ENCODE measurements around the gene HTT-AS.
A peak's percentile ranks its signal among the peaks of the same experiment; 100 is the strongest.

Gene HTT-AS

DNA sequence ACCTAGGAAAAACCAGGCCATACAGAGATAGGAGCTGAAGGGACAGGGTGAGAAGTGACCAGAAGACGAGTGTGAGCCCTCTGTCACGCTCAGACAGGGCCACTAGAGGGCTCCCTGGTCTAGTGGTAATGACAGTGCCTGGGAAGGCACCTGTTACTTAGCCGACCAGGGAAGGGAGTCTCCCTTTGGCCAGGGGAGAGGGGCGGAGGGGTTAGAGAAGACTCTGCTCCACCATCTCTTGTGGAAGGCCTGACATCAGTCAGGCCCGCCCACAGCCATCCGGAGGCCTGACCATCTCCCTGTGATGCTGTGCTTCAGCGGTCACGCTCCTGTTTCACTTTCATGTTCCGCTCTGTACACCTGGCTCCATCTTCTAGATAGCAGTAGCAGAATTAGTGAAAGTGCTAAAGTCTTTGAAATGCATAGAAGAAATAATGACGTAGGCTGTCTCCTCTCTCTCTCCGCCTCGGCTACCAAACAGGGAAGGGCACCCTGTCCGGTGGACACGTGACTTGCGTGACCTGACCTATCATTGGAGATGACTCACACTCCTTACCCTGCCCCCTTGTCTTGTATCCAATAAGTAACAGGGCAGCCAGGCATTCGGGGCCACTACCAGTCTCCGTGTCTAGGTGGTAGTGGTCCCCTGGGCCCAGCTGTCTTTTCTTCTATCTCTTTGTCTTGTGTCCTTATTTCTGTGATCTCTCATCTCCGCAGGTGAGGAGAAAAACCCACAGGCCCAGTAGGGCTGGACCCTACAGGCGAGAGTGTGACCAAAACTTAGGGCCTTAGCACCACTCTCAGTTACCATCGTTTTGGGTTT is 26.7 kb downstream of the HTT-AS start:
- peak; percentile 75 to 84 for DNase-seq

GRCh38 chr4:3046623-3047022 is 27.7 kb downstream of the HTT-AS start:
- DNase-seq: no peak

DNA sequence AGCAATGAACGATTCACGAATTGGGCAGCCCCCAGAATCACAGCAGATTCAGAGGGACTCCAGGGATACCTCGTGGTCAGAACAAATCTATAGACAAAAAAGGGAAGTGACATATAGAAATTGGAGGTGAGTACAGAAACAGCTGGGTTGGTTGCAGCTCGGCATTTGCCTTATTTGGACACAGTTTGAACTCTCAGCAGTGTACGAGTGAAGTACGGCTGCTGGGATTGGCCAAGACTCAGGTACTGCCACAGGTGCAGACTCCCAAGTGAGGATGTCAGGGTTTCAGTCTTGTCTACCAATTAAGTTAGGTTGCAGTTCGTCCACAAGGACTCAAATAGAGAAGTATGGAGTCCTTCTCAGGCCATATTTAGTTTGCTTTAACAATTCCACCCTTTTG is 28.2 kb downstream of the HTT-AS start:
- no peak for DNase-seq

DNA sequence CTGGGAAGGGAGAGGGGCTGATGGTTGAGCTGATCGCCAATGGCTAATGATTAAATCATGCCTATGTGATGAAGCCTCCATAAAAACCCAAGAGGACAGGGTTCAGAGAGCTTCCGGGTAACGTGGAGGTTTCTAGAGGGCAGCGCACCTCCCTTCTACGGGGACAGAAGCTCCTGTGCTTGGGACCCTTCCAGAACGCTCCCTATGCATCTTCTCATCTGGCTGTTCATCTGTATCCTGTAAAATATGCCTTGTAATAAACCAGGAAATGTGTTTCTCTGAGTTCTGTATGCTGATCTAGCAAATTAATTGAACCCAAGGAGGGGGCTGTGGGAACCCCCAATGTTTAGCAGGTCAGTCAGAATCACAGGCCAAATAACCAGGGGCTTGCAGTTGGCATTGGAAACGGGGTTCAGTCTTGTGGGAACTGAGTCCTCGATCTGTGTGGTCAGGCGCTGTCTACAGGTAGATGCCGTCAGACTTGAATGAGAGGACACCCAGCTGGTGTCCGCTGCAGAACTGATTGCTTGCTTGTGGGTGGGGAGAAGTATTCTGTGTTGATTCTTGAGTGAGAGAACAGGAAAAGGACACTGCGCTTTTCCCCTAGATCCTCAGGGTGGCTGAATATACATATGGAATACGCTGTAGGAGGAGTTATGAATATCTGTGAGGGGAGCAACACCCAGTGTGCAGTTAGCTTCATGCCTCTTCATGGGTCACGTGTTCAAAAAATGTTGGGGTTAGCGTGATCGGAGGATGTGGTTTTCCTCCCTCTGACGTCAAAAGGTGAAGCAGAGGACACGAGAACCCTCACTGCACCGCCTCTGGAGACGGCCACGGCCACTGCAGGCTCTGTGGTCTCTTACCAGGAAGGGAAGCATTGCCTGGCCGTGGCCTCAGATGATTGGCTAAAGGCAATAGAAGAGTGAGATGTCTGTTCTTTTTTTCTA is 29.2 kb downstream of the HTT-AS start:
- no peak for DNase-seq

GRCh38 chr4:3043282-3044020 is 30.9 kb downstream of the HTT-AS start:
- no peak for DNase-seq

GRCh38 chr4:3042226-3042625 is 32.1 kb downstream of the HTT-AS start:
- DNase-seq: no peak

DNA sequence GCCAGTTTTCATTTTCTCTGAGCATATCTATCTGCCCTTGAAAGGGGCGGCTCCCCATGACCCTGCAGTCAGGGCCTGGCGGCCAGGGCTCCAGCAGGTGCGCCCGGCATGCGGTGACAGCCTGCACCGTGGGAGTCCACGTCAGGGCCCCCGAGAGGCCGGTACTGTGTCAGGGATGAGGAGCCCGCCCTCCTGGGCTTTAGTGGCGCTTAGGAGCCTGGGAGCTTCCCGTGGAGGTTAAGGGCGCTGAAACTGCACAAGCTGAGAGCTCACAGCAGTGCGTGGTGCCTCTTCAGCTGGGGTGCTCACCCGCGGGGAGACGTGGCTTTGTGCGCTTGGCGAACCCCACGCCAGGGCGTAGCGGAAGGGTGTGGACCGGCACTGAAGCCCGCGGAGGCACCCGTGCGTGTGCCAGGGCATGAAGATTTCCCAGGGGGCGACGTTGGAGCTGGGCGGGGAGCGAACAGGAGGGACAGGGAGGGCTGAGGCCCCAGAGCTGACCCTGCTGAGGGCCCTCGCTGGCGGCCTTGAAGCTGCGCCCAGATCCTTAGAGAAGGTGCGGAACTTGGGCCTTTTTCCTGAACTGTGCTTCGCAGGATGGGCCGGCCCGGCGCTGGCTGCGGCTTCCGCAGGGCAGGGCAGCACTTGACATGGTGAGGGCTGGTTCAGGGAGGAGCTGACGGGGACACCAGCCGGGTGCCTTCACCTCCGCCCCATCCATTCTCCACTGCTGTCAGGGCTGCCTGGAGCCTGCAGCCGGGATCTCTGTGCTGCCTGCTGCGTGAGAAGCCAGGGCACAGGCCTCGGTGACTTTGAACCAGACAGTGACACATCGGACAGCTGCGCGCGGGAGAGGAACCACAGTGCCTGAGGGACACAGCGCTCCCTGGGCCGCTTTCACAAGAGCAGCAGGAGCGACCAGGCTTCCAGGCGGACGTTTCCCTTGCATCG is 32.9 kb downstream of the HTT-AS start:
- peak in 1 of 2 experiments; percentile 15 for DNase-seq

- DNase-seq: no peak
Observed at GRCh38 chr4:3040452-3041191, 33.7 kb downstream of the HTT-AS start.

GRCh38 chr4:3039706-3040366 is 34.5 kb downstream of the HTT-AS start:
- no peak for DNase-seq

GRCh38 chr4:3037957-3038461 is 36.3 kb downstream of the HTT-AS start:
- DNase-seq: peak; percentile 20 to 40

DNA sequence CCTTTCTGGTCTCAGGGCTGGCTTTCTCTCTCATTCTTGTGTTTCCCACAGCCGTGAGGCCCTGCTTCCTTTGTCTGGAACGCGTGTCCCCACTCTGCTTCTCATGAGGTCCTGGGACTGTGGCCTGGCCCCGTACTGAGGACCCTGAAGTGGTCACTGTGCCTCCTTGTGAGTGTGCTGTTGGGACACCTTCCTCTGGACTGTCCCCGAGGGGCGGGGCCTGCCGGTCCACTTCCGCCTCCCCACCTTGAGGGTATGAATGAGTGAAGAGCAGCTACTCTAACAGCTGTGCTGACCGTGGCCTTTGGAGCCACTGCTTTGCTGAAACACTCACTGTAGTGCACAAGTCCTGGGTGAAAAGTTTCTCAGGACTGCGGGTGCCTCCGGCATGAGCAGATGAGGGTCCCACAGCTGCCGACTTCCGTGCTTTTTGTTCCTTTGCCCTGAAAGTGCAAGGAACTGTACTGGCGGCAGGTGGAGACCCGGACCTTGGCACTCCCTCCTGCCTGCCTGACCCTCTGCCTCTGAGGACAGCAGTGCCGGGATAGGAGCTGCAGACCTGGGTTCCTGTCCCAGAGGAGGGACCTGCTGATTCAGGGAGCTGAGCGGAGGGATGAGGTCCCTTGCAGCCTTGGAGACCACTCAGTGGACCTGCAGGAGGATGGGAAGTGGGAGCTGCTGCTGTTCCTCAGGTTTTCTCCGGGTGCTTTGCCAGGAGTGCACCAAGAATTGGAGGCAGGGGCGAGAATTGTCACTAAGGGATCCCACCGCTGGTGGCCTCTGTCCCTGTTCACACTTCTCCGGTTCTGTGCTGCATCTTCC is 38.0 kb downstream of the HTT-AS start:
- no peak for DNase-seq

GRCh38 chr4:3035674-3036073 is 38.7 kb downstream of the HTT-AS start:
- DNase-seq: no peak

GRCh38 chr4:3035249-3035648 is 39.1 kb downstream of the HTT-AS start:
- DNase-seq: no peak

DNA sequence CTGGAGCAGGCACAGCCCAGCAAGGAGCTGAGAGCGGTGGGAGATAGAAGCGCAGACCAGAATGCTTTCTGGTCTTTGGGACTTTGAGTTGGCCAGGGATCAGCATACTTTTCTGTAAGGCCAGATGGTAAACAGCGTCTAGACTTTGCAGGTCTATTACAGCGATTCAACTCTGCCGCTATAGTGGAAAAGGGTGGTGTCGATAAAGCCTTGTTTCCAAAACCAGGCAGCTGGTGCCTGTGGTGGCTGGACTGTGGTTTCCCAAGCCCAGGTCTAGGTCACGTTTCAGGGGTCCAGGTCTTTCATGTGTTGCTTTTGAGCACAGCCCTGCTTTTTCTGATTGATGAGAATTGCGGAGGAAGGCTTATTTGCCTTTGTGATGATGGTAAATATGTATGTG is 40.1 kb downstream of the HTT-AS start:
- no peak for DNase-seq

DNA sequence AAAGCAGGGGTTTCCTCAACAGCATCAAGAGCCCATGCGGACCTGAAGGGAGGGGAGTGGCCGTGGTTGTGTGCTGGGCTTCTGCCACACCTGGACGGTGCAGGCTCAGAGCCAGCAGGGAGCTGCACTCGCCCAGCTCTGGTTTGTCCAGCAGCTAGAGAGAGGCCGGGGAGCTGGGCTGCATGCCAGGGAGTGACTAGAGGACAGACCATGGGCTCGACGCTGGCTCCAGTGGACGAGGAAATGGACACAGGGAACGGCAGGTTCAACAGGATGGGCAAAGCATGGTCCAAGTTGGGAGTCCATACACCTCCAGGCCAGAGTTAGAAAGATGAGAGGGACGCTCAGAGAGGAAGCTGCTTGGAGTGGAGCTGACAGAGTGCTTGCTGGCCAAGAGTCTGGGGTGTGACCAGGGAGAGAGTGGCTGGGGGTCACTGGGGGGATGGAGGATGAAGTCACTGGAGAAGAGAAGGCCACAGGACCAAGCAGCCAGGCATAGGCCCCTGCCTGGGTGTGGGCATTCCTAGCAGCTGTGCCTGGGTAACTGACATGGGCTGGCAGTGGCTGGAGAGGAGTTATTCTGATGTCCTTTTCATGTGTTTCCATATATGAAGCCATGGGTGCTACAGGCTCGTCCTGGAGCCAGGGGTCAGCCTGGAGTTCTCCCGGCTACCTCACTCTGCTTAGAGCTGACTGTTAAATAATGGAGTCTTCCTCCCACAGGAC is 42.8 kb downstream of the HTT-AS start:
- DNase-seq: no peak

GRCh38 chr4:3030566-3031356 is 43.6 kb downstream of the HTT-AS start:
- DNase-seq: no peak

DNA sequence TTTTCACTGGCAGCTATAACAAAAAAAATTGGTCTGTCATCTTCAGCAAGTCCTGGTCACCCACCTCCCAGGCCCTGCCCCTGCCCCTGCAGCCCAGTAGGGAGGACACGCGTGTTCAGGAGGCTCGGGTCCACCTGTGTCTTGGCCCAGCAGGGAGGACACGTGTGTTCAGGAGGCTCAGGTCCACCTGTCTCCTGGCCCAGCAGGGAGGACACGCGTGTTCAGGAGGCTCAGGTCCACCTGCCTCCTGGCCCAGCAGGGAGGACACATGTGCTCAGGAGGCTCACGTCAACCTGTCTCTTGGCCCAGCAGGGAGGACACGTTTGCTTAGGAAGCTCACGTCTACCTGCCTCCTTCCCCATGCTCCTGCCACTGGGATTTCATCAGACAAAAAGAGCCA is 44.9 kb downstream of the HTT-AS start:
- DNase-seq: no peak

DNA sequence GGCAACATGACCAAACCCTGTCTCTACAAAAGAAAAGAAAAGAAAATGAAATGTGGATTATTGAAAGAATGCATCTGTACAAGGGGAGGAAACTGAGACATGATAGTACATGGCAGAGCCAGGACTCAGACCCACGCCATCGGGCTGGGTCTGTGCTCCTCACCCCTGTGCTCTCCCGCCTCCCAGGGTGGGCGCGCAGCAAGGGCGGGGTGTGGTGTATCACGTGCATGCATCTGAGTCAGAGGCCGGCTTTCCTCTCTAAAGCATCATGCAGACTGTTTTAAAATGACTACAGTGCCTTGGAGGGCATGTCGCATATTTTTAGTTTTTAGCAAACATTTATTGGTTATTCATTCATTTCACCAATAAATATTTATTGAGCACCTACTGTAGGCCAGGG is 47.8 kb downstream of the HTT-AS start:
- no peak for DNase-seq

Measured in NCI-H2081 (cell line).